Esophagus muscularis mucosa (tissue), 4 donors: Measurements from ENCODE around the gene ZFHX3.
"Not testable (repeated sequence)": the region's sequence is repeated elsewhere in the genome, so short reads cannot be mapped to it uniquely, and the experiment has no call there.

Experiments
- EP300 ChIP-seq: sonication (generic); formaldehyde crosslinking; IDR thresholded peaks from one replicate; pipeline ENCODE4 v1.6.1; 2017; ENCODE audit warnings: antibody characterized with exemption
- POLR2A ChIP-seq: fragments of 450-650 bp; IDR thresholded peaks from one replicate; pipeline ENCODE4 v1.6.1; 2017; ENCODE audit warnings: antibody characterized with exemption, moderate library complexity, mild to moderate bottlenecking, low read depth
- POLR2AphosphoS5 ChIP-seq, 2 donors: sonication (generic); formaldehyde crosslinking; IDR thresholded peaks; one replicate each; pipeline ENCODE4 v1.6.1; 2017; ENCODE audit warnings: antibody characterized with exemption in 2 of 2
- TF ChIP-seq, protein P1 (sequence below), 3 experiments: fragments of 200-600 bp in 2 of 3; fragments of 450-650 bp in 1 of 3; sonication (generic) in 2 of 3; IDR thresholded peaks; one replicate each; pipeline ENCODE4 v1.5.1; 2017 to 2019; ENCODE audit warnings: antibody characterized with exemption in 3 of 3, mild to moderate bottlenecking in 2 of 3, moderate library complexity in 1 of 3

- TF ChIP-seq, protein P1, sequence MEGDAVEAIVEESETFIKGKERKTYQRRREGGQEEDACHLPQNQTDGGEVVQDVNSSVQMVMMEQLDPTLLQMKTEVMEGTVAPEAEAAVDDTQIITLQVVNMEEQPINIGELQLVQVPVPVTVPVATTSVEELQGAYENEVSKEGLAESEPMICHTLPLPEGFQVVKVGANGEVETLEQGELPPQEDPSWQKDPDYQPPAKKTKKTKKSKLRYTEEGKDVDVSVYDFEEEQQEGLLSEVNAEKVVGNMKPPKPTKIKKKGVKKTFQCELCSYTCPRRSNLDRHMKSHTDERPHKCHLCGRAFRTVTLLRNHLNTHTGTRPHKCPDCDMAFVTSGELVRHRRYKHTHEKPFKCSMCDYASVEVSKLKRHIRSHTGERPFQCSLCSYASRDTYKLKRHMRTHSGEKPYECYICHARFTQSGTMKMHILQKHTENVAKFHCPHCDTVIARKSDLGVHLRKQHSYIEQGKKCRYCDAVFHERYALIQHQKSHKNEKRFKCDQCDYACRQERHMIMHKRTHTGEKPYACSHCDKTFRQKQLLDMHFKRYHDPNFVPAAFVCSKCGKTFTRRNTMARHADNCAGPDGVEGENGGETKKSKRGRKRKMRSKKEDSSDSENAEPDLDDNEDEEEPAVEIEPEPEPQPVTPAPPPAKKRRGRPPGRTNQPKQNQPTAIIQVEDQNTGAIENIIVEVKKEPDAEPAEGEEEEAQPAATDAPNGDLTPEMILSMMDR (IDR thresholded peaks at IDR 0.05): not testable (repeated sequence)
- TF ChIP-seq POLR2A; EP300; POLR2AphosphoS5 (IDR thresholded peaks at IDR 0.05): not testable (repeated sequence)
These were observed 38.2 kb downstream of the ZFHX3 start for GRCh38 chr16:73009710-73010109.
